Trophoblast cell (in vitro differentiated cells and primary cell): Measurements from ENCODE around the gene STRN4.

Experiments used
- DNase-seq, 2 donors: peaks; one replicate each; pipeline ENCODE4 v3.0.0-alpha.2; 2016
- H2AFZ ChIP-seq: 2 replicates; pipeline ENCODE4 v1.6.1; 2013; ENCODE audit warnings: low read length, moderate library complexity, mild to moderate bottlenecking; ENCODE audit not compliant: insufficient read depth, poor library complexity
- H2AK5ac ChIP-seq: 2 replicates; pipeline ENCODE4 v1.6.1; 2013; ENCODE audit warnings: mild to moderate bottlenecking, low read length
- H2BK120ac ChIP-seq: 2 replicates; pipeline ENCODE4 v1.6.1; 2013; ENCODE audit warnings: low read length, mild to moderate bottlenecking, moderate library complexity; ENCODE audit not compliant: insufficient read depth, poor library complexity
- H2BK12ac ChIP-seq: 2 replicates; pipeline ENCODE4 v1.6.1; 2013; ENCODE audit warnings: mild to moderate bottlenecking, low read length, moderate library complexity
- H2BK5ac ChIP-seq: 2 replicates; pipeline ENCODE4 v1.6.1; 2013; ENCODE audit warnings: low read length, low read depth, moderate library complexity, mild to moderate bottlenecking; ENCODE audit not compliant: poor library complexity
- H3K14ac ChIP-seq: 2 replicates; pipeline ENCODE4 v1.6.1; 2013; ENCODE audit warnings: mild to moderate bottlenecking, low read length
- H3K18ac ChIP-seq: 2 replicates; pipeline ENCODE4 v1.6.1; 2013; ENCODE audit warnings: mild to moderate bottlenecking, low read length
- H3K23ac ChIP-seq: 2 replicates; pipeline ENCODE4 v1.6.1; 2013; ENCODE audit warnings: low read length
- H3K27ac ChIP-seq: 2 replicates; pipeline ENCODE4 v1.5.1; 2013; ENCODE audit warnings: low read depth, mild to moderate bottlenecking, inconsistent platforms, low read length, moderate library complexity
- H3K27me3 ChIP-seq: 2 replicates; pipeline ENCODE4 v1.6.1; 2013; ENCODE audit warnings: inconsistent platforms, mild to moderate bottlenecking, low read length, moderate library complexity; ENCODE audit not compliant: insufficient read depth
- H3K36me3 ChIP-seq, 2 experiments: 1 replicate in 1 of 2; 2 replicates in 1 of 2; pipeline ENCODE4 v1.6.1; 2013; ENCODE audit warnings: low read length in 2 of 2, mild to moderate bottlenecking in 2 of 2, moderate library complexity in 1 of 2; ENCODE audit not compliant: insufficient read depth in 2 of 2, control insufficient read depth in 1 of 2
- H3K4ac ChIP-seq: 2 replicates; pipeline ENCODE4 v1.6.1; 2013; ENCODE audit warnings: low read depth, mild to moderate bottlenecking, low read length, moderate library complexity
- H3K4me1 ChIP-seq, 2 experiments: 1 replicate in 1 of 2; 2 replicates in 1 of 2; pipeline ENCODE4 v1.6.1; 2013; ENCODE audit warnings: low read length in 2 of 2, mild to moderate bottlenecking in 2 of 2, moderate library complexity in 1 of 2; ENCODE audit not compliant: insufficient read depth in 2 of 2, control insufficient read depth in 1 of 2
- H3K4me2 ChIP-seq: 2 replicates; pipeline ENCODE4 v1.6.1; 2013; ENCODE audit warnings: inconsistent platforms, mild to moderate bottlenecking, low read length, moderate library complexity
- H3K4me3 ChIP-seq: 2 replicates; pipeline ENCODE4 v1.5.1; 2013; ENCODE audit warnings: mild to moderate bottlenecking, low read depth, low read length, inconsistent platforms
- H3K79me1 ChIP-seq: one replicate; pipeline ENCODE4 v1.6.1; 2013; ENCODE audit warnings: low read length
- H3K79me2 ChIP-seq: 2 replicates; pipeline ENCODE4 v1.6.1; 2013; ENCODE audit warnings: low read length, mild to moderate bottlenecking; ENCODE audit not compliant: control insufficient read depth, insufficient read depth, poor library complexity
- H3K9ac ChIP-seq: 2 replicates; pipeline ENCODE4 v1.6.1; 2013; ENCODE audit warnings: mild to moderate bottlenecking, low read length
- H3K9me3 ChIP-seq: 2 replicates; pipeline ENCODE4 v1.6.1; 2013; ENCODE audit warnings: low read depth, mild to moderate bottlenecking, control low read depth, inconsistent platforms, low read length; ENCODE audit not compliant: insufficient read depth
- H4K12ac ChIP-seq: 2 replicates; pipeline ENCODE4 v1.6.1; 2013; ENCODE audit warnings: low read depth, mild to moderate bottlenecking, low read length, moderate library complexity
- H4K8ac ChIP-seq: 2 replicates; pipeline ENCODE4 v1.6.1; 2013; ENCODE audit warnings: low read depth, mild to moderate bottlenecking, low read length, moderate library complexity
- H4K91ac ChIP-seq: one replicate; pipeline ENCODE4 v1.6.1; 2013; ENCODE audit warnings: low read depth, mild to moderate bottlenecking, low read length, moderate library complexity
- WGBS: extraction: QIAGEN DNeasy Blood & Tissue Kit; methylation state at CpG from one replicate; pipeline ENCODE4 v1.1.7; 2013; ENCODE audit warnings: missing lambda C conversion rate; ENCODE audit not compliant: insufficient read length, insufficient coverage; ENCODE audit errors: extremely low coverage; 5-methylcytosine and 5-hydroxymethylcytosine counted together

Gene STRN4

GRCh38 chr19:46730187-46730586, 16.1 kb downstream of the STRN4 start:
- no CpG with 5 or more reads among the region's 9 CpGs for WGBS

GRCh38 chr19:46729696-46730095, 16.6 kb downstream of the STRN4 start:
- Histone ChIP-seq H3K36me3 (peaks cover 88% of the 10 kb centered on the region in 2 experiments), H3K4me3 (no peak overlapping the region), H3K79me1 (peaks cover 3% of the 10 kb centered on the region), H3K4me2 (no peak overlapping the region), H2AK5ac (no peak overlapping the region), H3K18ac (no peak overlapping the region), H4K8ac (no peak overlapping the region), H3K27ac (no peak overlapping the region), H3K9ac (no peak overlapping the region), H2BK12ac (no peak overlapping the region), H4K12ac (no peak overlapping the region), H3K4ac (no peak overlapping the region), H3K9me3 (peaks cover 2% of the 10 kb centered on the region), H2AFZ (no peak overlapping the region), H3K14ac (no peak overlapping the region), H2BK120ac (no peak overlapping the region), H3K23ac (no peak overlapping the region), H4K91ac (no peak overlapping the region), H3K27me3 (no peaks in the 10 kb centered on the region), H2BK5ac (no peak overlapping the region), H3K4me1 (peaks cover 13 to 17% of the 10 kb centered on the region in 2 experiments), H3K79me2 (no peaks in the 10 kb centered on the region)
- DNase-seq, result no peak
- no CpG with 5 or more reads among the region's 7 CpGs for WGBS

More at GRCh38 chr19:46730187-46730586, 16.1 kb downstream of the STRN4 start:
- Histone ChIP-seq H3K9me3 (peaks cover 2% of the 10 kb centered on the region), H3K27me3 (no peaks in the 10 kb centered on the region), H3K9ac (no peak overlapping the region), H2AK5ac (no peak overlapping the region), H4K12ac (no peak overlapping the region), H3K14ac (no peak overlapping the region), H3K4me1 (peaks cover 13 to 17% of the 10 kb centered on the region in 2 experiments), H3K23ac (no peak overlapping the region), H3K18ac (no peak overlapping the region), H2BK120ac (no peak overlapping the region), H3K4me2 (no peak overlapping the region), H3K79me2 (no peaks in the 10 kb centered on the region), H3K4me3 (no peak overlapping the region), H3K27ac (no peak overlapping the region), H3K79me1 (peaks cover 3% of the 10 kb centered on the region), H2AFZ (no peak overlapping the region), H2BK12ac (no peak overlapping the region), H3K4ac (no peak overlapping the region), H3K36me3 (peaks cover 83% of the 10 kb centered on the region in 2 experiments), H2BK5ac (no peak overlapping the region), H4K8ac (no peak overlapping the region), H4K91ac (no peak overlapping the region)
- DNase-seq, result no peak

DNA sequence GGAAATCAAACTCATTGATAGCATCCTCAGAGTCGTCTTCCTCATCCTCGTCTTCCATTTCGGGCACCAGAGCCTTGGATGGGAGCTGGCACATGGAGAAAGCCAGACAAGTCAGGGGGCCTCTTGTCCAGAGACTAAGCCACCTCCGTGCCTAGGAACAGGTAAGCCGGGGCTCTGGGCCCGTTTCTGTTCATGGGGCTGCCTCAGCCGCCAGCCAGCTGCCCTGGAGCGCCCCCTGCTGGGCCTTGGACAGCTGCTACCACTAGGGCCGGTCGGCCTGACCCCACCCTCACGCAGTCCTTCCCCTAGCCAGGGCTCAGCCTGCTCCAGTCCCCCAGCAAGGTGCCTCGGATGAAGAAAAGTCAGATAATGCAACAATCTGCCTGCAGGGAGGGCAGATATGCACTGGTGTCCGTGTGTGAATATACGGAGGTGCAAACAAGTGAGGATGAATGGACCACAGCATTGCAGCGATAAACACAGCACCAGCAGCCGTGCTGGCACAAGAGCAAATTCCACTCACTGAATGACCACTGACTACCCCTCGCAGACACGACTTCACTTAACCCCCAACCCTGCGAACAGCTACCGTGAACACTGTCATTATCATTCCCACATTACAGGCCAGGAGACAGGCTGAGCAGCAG, 17.4 kb downstream of the STRN4 start:
- Histone ChIP-seq H3K4me1 (peaks cover 13 to 17% of the 10 kb centered on the region in 2 experiments), H3K9ac (no peak overlapping the region)
- no CpG with 5 or more reads among the region's 20 CpGs for WGBS

GRCh38 chr19:46728208-46728607, 18.0 kb downstream of the STRN4 start:
- Histone ChIP-seq H2AK5ac (no peak overlapping the region), H3K14ac (no peak overlapping the region), H4K8ac (no peak overlapping the region), H2BK12ac (no peak overlapping the region), H3K79me2 (no peaks in the 10 kb centered on the region), H3K4me1 (peaks cover 13 to 17% of the 10 kb centered on the region in 2 experiments), H3K36me3 (peaks cover 95% of the 10 kb centered on the region in 2 experiments), H3K79me1 (peaks cover 3% of the 10 kb centered on the region), H4K12ac (no peak overlapping the region), H4K91ac (no peak overlapping the region), H3K4me3 (no peak overlapping the region), H3K4me2 (no peak overlapping the region), H3K9ac (no peak overlapping the region), H3K4ac (no peak overlapping the region), H3K27ac (no peak overlapping the region), H2AFZ (no peak overlapping the region), H3K27me3 (no peaks in the 10 kb centered on the region), H3K23ac (no peak overlapping the region), H2BK120ac (no peak overlapping the region), H2BK5ac (no peak overlapping the region), H3K9me3 (no peaks in the 10 kb centered on the region), H3K18ac (peak overlapping the region; percentile 26)
- WGBS, result no CpG with 5 or more reads among the region's 14 CpGs
- DNase-seq, result no peak

More for the DNA sequence above, 17.4 kb downstream of the STRN4 start:
- H3K18ac ChIP-seq, result peak overlapping the region; percentile 26
- H3K4me3 ChIP-seq, result no peak overlapping the region
- H3K27ac ChIP-seq, result no peak overlapping the region
- no peak overlapping the region for H3K4me2 ChIP-seq
- H3K9me3 ChIP-seq, result no peaks in the 10 kb centered on the region
- no peak overlapping the region for H4K91ac ChIP-seq
- H3K27me3 ChIP-seq, result no peaks in the 10 kb centered on the region
- no peak overlapping the region for H2AFZ ChIP-seq
- peak; percentile 57 to 79 for DNase-seq
- no peak overlapping the region for H2BK12ac ChIP-seq
- H3K79me1 ChIP-seq, result peaks cover 3% of the 10 kb centered on the region
- H3K14ac ChIP-seq, result no peak overlapping the region
- H4K12ac ChIP-seq, result no peak overlapping the region
- no peak overlapping the region for H2AK5ac ChIP-seq
- H3K79me2 ChIP-seq, result no peaks in the 10 kb centered on the region
- peaks cover 92% of the 10 kb centered on the region in 2 experiments for H3K36me3 ChIP-seq
- H2BK5ac ChIP-seq, result no peak overlapping the region
- no peak overlapping the region for H3K4ac ChIP-seq
- H3K23ac ChIP-seq, result no peak overlapping the region
- no peak overlapping the region for H2BK120ac ChIP-seq
- no peak overlapping the region for H4K8ac ChIP-seq
